NCI-H774 (cell line): ENCODE data around the gene RXYLT1.

ENCODE experiments used
- DNase-seq: peaks from one replicate; lab custom pipeline; 2025; lab: John Stamatoyannopoulos, UW

Gene RXYLT1

DNA sequence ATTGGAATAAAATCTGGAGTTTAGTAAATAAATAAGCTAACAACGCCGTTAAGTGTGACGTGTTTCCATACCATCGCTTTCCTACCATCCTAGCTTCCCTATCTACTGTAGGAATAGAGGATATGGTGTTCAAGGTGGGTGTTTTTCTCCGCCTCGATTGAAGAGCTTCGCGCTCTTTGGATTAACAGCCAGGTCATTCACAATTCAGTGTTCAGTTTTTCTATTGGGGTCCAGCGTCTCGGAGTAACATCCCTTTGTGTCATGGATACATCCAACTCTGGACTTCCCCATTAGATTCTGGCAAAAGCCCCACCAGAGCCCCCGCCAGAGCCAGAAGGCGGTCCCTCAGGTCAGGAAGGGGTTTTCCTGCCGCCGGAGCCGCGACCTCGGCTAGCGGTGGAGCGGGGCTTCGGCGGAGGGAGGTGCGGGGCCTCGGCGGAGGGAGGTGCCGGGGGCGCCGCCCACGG is 63.6 kb downstream of the RXYLT1 start:
- DNase-seq, result peak; percentile 70

DNA sequence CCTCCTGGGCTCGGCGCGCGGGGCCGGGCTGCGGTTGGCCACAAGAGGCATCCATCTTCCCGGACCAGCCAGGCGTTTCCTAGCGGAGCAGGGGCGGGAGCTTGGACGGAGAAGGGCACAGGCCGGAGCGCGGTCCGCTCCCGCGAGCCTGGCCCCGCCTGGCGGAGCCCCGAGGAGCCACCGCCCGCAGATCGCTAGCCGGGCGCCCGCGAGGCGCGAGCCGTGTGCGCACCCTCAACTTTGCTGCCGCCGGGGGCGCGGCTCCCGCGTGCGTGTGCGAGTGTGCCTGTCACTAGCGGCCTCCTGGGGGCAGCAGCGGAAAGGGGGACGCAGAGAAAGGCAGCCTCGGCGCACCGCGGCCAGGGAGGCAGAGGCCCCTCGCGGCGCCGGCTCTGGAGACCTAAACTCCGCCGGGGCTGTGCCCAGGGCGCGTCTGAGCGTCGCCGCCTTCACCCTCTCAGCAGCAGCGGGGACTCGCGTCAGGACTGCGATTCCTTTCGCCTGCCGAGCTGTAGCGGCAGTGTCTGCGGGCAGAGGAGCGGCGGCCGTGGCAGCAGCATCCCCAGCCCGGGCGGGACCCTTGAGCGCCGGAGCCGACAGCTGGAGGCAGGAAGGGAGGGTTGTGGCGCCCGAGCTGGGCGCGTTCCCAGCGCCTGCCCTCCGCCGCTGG is 64.1 kb downstream of the RXYLT1 start:
- DNase-seq, result peak; percentile 97

DNA sequence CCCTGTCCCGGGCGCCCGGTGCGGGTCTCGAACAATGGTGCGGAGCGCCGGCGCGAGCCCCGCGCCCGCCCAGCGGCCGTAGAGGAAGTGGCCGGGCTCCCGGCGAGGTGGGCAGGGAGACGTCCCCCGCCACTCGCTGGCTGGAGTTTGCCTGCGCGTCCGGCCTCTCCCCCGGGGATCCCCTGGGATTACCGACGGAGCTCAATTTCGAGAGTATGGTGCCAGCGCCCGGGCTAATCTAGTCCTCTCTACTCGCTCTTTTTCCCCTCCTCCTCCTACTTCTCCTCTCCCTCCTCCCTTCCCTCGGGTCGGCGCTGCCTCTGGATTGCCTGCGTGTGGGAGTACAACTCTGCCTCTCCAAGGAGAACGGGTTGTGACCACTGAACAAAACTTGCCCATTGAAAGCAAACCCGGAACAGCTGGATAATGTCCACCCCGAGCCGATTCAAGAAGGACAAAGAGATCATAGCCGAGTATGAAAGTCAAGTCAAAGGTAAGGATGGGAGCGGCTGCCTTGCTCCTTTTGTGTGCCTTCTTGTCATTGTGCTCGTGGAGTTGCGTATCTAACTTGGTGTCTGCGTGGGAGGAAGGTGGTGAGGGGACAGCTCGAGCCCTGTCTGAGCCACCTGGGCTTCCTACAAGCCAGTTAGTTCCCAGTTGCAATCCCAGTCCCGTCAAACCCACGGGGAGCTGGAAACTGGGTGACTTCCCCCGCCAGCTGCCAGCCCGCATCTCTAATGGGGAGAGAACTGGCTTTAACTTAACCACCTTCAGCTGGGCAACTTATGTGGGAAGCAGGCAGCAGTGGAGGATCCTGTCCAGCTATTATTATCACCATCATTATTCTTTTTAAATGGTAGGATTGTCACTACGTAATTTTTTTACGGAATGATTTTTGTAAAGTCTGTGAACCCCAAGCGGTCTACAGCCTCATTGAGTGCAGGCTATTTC is 65.0 kb downstream of the RXYLT1 start, which contains the start of gene SRGAP1:
Gene SRGAP1 (plus strand): TSS at position 310 of the 951 bp plus-strand sequence. CDS start 117 bp downstream, at position 427.
- DNase-seq, result peak; percentile 69

DNA sequence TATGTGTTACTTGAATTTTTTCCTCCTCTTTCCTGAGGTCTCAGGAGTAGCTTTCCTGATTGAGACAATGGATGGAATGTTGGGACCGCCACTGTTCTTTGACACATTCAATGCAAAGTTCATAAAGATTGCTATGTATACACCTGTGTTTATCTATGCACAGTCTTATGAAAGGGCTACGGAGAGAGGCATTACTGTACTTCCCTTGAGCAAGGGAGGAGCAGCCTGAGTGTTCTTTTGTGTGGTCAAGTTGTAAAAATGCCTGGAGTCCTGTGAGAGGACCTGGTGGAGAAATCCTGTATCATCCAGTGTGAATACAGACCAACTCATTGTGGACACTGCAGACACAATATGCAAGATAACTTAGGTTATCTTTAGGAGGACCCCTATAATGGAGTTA is 66.0 kb downstream of the RXYLT1 start:
- no peak for DNase-seq

DNA sequence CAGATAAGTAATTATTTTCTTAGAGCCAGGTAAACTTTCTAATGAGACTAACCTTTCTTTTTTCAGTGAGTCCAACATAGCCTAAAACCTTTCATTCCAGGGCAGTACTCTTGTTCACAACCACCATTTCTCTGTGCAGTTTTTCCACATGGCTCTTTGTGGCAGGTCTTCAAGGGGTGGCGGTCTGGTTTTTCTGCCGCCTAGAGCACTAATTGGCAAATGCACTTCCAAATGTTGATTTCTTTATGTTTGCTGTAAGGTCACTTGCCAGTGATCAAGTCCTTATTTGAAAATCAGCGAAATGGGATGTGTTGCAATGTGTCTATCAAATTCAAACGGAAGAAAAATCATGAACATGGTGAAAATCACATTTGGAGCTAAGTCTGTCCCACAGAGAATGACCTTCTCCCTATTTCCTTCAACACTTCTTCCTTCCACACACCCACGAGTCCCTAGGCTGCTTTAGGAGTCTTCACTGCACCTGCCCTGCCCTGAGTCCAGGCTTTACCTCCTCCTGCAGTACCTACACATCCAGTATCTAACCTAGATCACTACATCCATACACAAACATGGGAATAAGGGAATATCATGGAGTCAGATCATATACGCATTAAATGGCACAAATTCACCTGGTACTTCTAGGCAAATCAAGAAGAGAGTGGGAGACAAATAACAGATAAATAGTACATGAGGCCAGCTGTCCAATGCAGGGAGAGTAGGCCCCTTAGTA is 66.7 kb downstream of the RXYLT1 start:
- DNase-seq, result no peak

DNA sequence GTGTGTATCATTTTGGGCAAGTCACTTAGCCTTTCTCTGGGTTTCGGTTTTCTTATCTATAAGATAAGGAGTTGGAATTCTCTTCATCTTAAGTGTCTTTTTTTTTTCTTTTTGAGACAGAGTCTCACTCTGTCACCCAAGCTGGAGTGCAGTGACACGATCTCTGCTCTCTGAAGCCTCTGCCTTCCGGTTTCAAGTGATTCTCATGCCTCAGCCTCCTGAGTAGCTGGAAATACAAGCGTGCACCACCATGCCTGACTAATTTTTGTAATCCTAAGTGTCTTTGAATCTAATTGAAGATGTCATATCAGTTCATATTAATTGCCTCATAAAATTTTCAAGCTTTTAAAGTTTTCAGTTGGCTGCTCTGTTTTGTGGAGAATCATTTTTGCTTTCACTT is 68.7 kb downstream of the RXYLT1 start:
- DNase-seq, result no peak

DNA sequence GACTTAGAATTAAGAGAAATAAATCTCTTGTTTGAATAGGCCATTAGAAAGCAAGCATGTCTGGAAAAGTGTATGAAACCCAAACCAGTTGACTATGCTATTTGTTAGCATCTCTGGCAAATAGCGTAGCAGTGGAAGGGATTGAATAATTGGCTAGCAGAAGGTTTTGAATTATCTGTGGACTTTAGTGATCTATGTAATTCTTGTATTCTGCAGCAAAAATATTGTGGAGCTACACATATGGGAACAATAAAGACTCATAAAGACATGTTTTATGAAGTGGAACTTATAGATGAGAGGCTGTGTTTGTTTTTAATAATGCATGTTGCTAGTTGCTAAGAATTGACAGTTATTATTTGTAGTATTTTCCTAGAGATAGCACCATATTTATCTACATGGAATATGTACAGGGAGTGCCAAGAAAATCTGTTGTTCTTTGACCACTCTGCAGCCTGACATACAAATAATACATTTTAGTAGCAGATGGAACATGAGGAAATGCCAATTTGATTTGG is 69.5 kb downstream of the RXYLT1 start:
- no peak for DNase-seq

DNA sequence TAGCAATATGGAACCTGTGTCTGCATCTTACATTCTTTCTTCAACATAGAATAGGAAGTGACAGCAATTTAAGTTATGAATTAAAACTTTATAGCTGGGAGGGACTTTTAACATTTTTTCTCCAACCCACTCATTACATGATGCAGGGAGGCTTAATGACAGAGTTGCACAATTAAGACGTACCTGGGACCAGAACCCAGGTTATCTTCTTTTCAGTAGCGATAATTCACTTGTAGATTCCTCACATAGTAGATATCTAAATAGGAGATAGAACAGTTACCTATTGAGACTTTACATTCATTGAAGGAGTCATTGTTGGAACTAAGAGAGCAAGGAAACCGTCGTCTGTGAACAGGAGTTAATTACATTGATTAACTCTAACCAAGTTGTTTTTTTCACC is 69.9 kb downstream of the RXYLT1 start:
- no peak for DNase-seq

DNA sequence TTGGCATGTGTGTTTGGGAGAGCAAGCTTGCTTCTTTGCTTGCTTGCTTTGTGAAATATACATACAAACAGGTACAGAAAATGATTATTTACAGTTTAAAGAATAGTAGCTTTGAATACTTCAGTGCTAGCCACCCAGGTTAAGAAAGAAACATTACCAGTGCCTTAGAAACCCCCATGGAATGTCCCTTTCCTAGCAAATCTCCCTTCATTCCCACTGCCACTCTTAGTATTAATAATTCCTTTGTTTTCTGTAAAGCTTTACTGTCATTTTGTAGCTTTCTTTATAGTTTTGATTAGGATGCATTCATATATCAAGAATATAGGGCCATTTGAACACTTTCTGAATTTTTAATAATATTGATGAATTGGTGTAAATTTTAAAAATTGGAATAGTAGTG is 74.3 kb downstream of the RXYLT1 start:
- no peak for DNase-seq

DNA sequence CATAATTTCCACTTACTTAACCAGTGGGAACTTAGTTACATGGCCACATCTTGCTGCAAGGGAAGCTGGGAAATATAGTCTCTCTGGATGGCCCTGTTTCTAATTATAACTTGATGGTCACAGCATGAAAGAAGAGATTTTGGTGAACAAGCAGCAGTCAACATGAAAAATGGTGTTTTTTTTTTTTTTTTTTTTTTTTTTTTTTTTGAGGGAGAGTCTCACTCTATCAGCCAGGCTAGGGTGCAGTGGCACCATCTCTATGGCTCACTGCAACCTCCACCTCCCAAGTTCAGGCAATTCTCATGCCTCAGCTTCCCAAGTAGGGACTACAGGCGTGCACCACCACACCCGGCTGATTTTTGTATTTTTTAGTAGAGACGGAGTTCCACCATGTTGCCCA is 75.6 kb downstream of the RXYLT1 start:
- DNase-seq, result no peak

DNA sequence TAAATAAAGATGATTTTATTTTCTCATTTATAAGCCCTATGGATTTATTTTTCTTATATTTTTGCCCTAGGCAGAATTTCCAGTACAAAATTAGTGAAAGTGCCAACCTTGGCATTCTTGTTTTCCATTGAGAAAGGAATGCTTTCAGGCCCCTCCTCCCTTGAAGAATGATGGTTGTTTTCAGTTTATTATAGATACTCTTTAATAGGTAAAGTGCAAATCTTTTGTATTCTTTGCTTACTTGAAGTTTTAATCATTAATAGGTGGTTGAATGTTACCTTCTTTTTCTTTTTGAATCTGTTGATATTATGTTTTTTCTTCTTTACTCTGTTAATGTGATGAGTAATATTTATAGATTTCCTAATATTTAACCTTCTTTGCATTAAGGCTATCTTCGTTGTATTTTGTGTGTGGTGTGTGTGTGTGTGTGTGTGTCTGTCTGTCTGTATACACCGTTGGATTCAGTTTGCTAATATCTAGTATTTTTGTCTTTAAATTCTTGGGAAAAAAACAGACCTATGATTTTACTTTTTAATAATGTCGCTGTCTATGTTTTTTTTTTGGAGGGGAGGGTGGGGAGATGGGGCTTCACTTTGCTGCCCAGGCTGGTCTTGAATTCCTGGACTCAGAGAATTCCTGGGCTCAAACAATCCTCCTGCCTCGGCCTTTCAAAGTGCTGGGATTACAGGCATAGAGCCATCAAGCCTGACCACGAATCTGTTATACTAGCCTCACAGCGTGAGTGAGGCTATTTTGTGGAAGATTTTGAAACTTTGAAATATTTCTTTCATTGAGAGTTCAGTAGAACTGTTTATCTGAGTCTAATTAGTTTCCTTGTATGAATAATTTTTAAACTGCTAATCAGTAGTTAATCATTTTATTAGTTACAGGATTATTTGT is 78.3 kb downstream of the RXYLT1 start:
- no peak for DNase-seq
